NCI-H146 (cell line): ENCODE data around the gene NFATC1.
"Not testable (repeated sequence)": the region's sequence is repeated elsewhere in the genome, so short reads cannot be mapped to it uniquely, and the experiment has no call there.

ENCODE experiments used
- DNase-seq: peaks from one replicate; lab custom pipeline; 2025; lab: John Stamatoyannopoulos, UW

NFATC1 gene

GRCh38 chr18:79375441-79376154, 20.1 kb upstream of the NFATC1 start:
- no peak for DNase-seq

- not testable (repeated sequence) for DNase-seq
Observed at GRCh38 chr18:79376661-79377060, 19.1 kb upstream of the NFATC1 start.

- no peak for DNase-seq
Observed at GRCh38 chr18:79377187-79377891, 18.4 kb upstream of the NFATC1 start.

- no peak for DNase-seq
Observed at GRCh38 chr18:79378536-79379250, 17.0 kb upstream of the NFATC1 start.

GRCh38 chr18:79379251-79379905, 16.4 kb upstream of the NFATC1 start:
- no peak for DNase-seq

GRCh38 chr18:79379931-79380815, 15.6 kb upstream of the NFATC1 start:
- DNase-seq, result no peak

- DNase-seq, result peak; percentile 69
Observed at GRCh38 chr18:79380816-79381806, 14.6 kb upstream of the NFATC1 start.

GRCh38 chr18:79381811-79382311, 13.9 kb upstream of the NFATC1 start:
- no peak for DNase-seq

GRCh38 chr18:79382681-79383387, 12.9 kb upstream of the NFATC1 start:
- DNase-seq, result no peak

GRCh38 chr18:79383388-79384056, 12.2 kb upstream of the NFATC1 start:
- DNase-seq, result no peak

- peak; percentile 73 for DNase-seq
Observed at GRCh38 chr18:79384151-79384807, 11.5 kb upstream of the NFATC1 start.

- peak; percentile 46 for DNase-seq
Observed at GRCh38 chr18:79384834-79385233, 10.9 kb upstream of the NFATC1 start.

- no peak for DNase-seq
Observed at GRCh38 chr18:79385326-79385707, 10.4 kb upstream of the NFATC1 start.

- no peak for DNase-seq
Observed at GRCh38 chr18:79385708-79386341, 9.9 kb upstream of the NFATC1 start.

GRCh38 chr18:79386547-79386946, 9.2 kb upstream of the NFATC1 start:
- DNase-seq, result no peak

- DNase-seq, result no peak
Observed at GRCh38 chr18:79387214-79387613, 8.5 kb upstream of the NFATC1 start.

GRCh38 chr18:79387615-79388014, 8.1 kb upstream of the NFATC1 start:
- no peak for DNase-seq

- no peak for DNase-seq
Observed at GRCh38 chr18:79388043-79388442, 7.7 kb upstream of the NFATC1 start.
